GM13977 (cell line): Measurements from ENCODE around the gene ENTPD2.

Experiments
- DNase-seq: peaks from one replicate; pipeline ENCODE4 v3.0.0; 2012; ENCODE audit warnings: low spot score
- in situ Hi-C: fragments of 300-500 bp; cut with MboI; formaldehyde crosslinking; loops from one replicate; pipeline ENCODE4 v1.12.0; 2022; ENCODE audit warnings: low sequenced_read_pairs, low pct_unique_long_range_greater_than_20kb, mixed read lengths, inconsistent platforms; ENCODE audit not compliant: unreplicated experiment
- TF ChIP-seq, protein P1 (sequence below): IDR thresholded peaks from 2 replicates; pipeline ENCODE4 v1.5.1; 2012; ENCODE audit warnings: mild to moderate bottlenecking, control low read depth; ENCODE audit not compliant: insufficient read depth; ENCODE audit errors: extremely low read depth, missing control alignments

ENTPD2 gene

DNA sequence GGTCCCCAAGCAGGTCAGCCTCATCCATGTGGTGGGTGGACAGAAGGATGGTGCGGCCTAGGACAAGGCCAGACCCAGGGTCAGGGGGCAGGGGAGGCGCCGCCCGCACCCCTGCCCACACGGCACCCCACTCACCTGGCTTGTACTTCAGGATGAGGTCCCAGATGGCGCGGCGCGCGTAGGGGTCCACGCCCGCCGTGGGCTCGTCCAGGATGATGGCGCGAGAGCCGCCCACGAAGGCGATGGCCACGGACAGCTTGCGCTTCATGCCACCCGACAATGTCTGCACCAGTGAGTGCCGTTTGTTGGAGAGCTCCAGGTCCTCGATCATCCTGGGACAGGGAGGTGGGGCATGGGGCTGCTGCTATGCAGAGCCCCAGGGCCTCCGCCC is 38.3 kb downstream of the ENTPD2 start:
- TF ChIP-seq, protein P1, sequence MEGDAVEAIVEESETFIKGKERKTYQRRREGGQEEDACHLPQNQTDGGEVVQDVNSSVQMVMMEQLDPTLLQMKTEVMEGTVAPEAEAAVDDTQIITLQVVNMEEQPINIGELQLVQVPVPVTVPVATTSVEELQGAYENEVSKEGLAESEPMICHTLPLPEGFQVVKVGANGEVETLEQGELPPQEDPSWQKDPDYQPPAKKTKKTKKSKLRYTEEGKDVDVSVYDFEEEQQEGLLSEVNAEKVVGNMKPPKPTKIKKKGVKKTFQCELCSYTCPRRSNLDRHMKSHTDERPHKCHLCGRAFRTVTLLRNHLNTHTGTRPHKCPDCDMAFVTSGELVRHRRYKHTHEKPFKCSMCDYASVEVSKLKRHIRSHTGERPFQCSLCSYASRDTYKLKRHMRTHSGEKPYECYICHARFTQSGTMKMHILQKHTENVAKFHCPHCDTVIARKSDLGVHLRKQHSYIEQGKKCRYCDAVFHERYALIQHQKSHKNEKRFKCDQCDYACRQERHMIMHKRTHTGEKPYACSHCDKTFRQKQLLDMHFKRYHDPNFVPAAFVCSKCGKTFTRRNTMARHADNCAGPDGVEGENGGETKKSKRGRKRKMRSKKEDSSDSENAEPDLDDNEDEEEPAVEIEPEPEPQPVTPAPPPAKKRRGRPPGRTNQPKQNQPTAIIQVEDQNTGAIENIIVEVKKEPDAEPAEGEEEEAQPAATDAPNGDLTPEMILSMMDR: no peak
- no peak for DNase-seq
- in situ Hi-C loops: no loop called here

DNA sequence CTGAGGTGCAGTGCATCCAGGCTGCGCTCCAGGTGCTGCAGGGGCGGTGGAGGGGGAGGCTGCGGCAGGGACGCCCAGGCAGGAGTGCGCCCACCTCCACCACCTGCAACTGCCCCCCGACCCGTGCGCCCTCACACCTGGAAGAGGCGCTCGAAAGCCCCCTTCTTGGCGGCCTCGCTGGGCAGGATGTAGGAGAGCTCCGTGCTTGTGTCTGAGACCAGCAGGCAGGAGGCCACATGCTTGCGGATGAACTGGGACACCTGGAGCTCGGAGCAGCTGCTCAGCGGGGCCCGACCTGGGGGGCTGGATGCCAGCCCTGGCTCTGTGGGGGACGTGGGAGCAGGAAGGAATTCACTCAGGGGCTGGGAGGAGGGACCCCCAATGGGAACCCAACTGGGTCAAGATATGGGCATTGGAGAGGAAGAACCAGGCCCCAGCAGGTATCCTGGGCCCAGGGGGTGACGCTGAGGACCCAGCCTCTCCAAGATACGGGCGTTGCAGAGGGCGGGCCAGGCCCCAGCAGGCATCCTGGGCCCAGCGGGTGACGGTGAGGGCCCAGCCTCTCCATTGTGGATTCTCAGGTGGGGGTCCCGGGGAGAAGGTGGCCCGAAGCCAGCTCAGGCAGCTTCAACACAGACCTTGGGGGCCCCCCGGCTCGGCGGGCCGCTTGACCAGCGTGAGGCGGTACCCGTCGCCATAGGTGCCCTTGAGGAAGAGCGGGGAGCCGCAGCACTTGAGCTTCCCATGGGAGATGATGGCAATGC is 38.9 kb downstream of the ENTPD2 start:
- in situ Hi-C loops: no loop called here
- TF ChIP-seq, protein P1: no peak

DNA sequence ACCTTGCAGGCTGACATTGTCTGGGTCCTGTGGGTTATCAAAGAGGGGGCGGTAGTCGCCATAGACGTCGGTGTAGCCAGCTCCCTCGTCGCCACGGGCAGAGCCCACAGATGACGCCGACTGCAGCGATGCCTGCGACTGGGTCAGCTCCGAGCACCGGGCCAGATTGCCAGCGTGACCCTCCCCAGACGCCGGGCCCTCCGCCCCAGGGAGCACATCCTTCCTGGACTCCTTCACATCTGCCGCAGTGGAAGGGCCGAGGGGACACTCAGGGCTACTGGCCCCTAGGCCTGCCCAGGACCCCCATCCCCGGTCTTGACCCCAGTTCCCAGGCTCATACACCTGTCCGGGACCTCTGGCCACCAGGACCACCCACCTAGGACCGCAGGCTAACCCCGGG is 39.7 kb downstream of the ENTPD2 start:
- TF ChIP-seq, protein P1: no peak
- DNase-seq: no peak
- in situ Hi-C loops: no loop called here

More for the DNA sequence above, 38.9 kb downstream of the ENTPD2 start:
- no peak for DNase-seq

DNA sequence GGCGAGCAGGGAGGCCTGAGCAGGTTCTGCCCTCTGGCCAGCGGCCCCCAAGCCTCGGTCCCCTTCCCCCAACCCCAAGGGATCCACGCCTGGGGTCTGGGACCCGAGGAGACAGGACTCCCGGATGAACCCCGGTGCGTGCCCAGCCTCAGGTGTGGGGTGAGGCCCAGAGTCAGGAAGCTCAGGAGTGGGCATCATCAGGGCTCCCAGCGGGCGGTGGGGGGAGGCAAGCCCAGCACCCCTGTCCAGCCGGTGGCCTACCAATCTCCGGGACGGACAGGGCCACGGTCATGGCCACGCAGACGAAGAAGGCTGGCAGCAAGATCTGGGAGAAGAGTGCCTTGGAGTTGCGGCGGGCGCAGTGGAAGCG is 40.3 kb downstream of the ENTPD2 start:
- in situ Hi-C loops: no loop called here
- no peak for DNase-seq
- TF ChIP-seq, protein P1: no peak

DNA sequence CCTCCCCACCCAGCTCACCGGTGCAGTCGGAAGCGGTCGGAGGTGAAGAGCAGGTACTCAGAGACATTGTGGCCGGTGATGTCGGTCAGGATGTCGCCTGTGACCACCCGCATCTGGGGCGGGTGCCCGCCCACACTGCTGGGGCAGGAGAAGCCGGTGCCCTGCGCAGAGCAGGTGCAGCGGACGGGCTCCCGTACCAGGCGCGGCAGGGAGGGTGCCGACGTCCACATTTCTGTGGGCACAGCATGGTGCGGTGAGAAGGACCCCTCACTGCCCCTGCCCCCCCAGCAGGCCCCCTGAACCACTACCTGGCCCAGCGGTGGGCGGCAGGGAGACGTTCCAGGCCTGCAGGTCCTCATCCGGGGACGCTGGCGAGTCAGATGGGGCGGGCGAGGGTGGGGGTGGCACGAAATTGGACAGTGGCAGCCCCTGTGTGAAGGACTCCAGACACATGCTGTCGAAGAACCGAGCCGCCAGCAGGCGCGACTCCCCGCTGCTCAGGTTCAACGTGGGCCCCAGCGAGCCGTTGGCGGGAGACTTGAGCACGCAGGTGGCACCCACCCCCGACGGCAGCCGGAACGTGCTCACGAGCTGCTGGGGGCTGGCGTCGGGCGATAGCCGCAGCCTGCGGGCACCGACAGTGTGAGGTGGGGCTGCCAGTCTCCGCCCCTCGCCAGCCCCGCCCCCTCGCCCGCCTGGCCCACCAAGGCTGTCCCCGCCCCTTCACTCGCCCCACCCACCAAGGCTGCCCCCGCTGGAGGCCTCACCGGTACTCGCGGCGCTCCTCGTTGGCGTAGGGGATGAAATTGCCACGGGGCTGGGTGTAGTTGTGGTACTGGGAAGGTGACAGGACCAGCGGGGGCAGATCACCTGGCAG is 40.9 kb downstream of the ENTPD2 start:
- in situ Hi-C loops: no loop called here
- DNase-seq: no peak
- TF ChIP-seq, protein P1: no peak

DNA sequence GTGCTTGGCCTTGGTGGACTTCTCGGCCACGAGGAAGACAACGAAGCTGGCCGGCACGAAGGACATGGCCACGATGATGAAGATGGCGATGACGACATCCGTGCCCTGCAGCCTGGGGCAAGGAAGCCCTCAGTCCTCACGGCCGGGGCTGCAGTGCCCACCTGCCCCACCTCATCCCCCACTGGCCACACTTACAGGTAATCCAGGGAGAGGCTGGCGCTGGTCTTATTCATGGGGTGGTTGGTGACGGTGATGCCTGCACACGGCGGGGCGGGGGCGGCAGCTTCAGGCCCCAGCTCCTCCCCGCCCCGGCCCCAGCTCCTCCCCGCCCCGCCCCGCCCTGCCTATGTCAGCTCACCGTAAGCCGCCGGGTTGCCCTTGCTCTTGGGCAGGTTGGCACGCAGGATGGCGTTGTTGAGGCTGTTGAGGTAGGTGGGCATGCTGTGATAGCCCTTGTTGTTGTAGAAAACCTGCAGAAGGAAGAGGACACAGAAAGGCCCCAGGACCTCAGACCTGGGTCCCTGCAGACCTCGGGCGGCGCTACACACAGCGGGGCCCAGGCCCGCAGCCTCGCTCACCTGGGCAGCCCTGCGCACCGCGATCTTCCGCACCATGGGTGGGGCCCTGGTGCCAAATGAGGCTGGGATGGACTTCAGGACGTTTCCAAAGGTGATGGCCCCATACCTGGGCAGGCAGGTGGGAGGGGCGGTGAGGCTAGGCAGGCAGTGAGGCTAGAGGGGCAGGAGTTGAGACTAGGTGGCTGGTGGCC is 41.8 kb downstream of the ENTPD2 start:
- TF ChIP-seq, protein P1: no peak
- in situ Hi-C loops: no loop called here
- DNase-seq: no peak
